Natural killer cell (primary cell): ENCODE results near the gene ZNF205. TPM values are rescaled to one million over a fixed set of nuclear protein-coding genes. Genes with fewer than 3 reads are reported as not detected.

ENCODE experiments used
- ATAC-seq, 3 donors: fragments of 150-1000 bp in 2 of 3; fragments of 200-7000 bp in 1 of 3; cut with Tn5 transposase; 1 replicate in 1 of 3; 2 replicates in 2 of 3; pipeline ENCODE4 v1.10.0; 2021; ENCODE audit warnings: mild to moderate bottlenecking in 2 of 3, moderate library complexity in 2 of 3
- DNase-seq, 2 donors: peaks; one replicate each; pipeline versions ENCODE4 v3.0.0 to v3.0.0-alpha.2; 2013 to 2021; ENCODE audit warnings: mixed read lengths in 1 of 2
- H3K27ac ChIP-seq: one replicate; pipeline ENCODE4 v1.5.1; 2013; ENCODE audit warnings: mild to moderate bottlenecking, low read length
- H3K27me3 ChIP-seq: one replicate; pipeline ENCODE4 v1.6.1; 2013; ENCODE audit warnings: low read length; ENCODE audit not compliant: control insufficient read depth, insufficient read depth
- H3K36me3 ChIP-seq: one replicate; pipeline ENCODE4 v1.6.1; 2013; ENCODE audit warnings: low read length; ENCODE audit not compliant: control insufficient read depth, insufficient read depth
- H3K4me1 ChIP-seq: one replicate; pipeline ENCODE4 v1.6.1; 2013; ENCODE audit warnings: low read length; ENCODE audit not compliant: control insufficient read depth, insufficient read depth
- H3K4me3 ChIP-seq: one replicate; pipeline ENCODE4 v1.5.1; 2013; ENCODE audit warnings: low read length
- H3K9me3 ChIP-seq: one replicate; pipeline ENCODE4 v1.6.1; 2013; ENCODE audit warnings: low read length; ENCODE audit not compliant: control insufficient read depth, insufficient read depth
- H3K27ac Mint-ChIP-seq, 2 donors: one replicate each; pipeline ENCODE4 v1.8.0; 2022; ENCODE audit warnings: mild to moderate bottlenecking in 2 of 2, mixed read lengths in 2 of 2, moderate library complexity in 1 of 2
- H3K27me3 Mint-ChIP-seq, 2 donors: one replicate each; pipeline ENCODE4 v1.8.0; 2022; ENCODE audit warnings: low read depth in 2 of 2, mixed read lengths in 2 of 2
- H3K36me3 Mint-ChIP-seq: one replicate; pipeline ENCODE4 v1.8.0; 2022; ENCODE audit warnings: mixed read lengths
- H3K4me1 Mint-ChIP-seq, 2 donors: one replicate each; pipeline ENCODE4 v1.8.0; 2022; ENCODE audit warnings: mixed read lengths in 2 of 2
- H3K4me3 Mint-ChIP-seq: one replicate; pipeline ENCODE4 v1.8.0; 2022; ENCODE audit warnings: mild to moderate bottlenecking, moderate library complexity, mixed read lengths
- H3K9me3 Mint-ChIP-seq, 2 donors: one replicate each; pipeline ENCODE4 v1.8.0; 2022; ENCODE audit warnings: mixed read lengths in 2 of 2
- WGBS: methylation state at CpG from one replicate; pipeline ENCODE4 v1.1.7; 2013; ENCODE audit warnings: missing lambda C conversion rate; ENCODE audit not compliant: insufficient coverage; 5-methylcytosine and 5-hydroxymethylcytosine counted together
- intact Hi-C: fragments of 100-400 bp; cut with micrococcal nuclease; formaldehyde crosslinking; loops from one replicate; pipeline ENCODE4 v1.14.2; 2022
- total RNA-seq, 4 donors: library from RNA; stranded (reverse); fragments of 120-200 nt in 1 of 4; gene quantifications; one replicate each; pipeline versions ENCODE4 v1.2.3 to v1.2.4, GENCODE V29; 2013 to 2022
- TF ChIP-seq, protein P1 (sequence below): fragments of 200-600 bp; IDR thresholded peaks from one replicate; pipeline ENCODE4 v1.8.0; 2022; ENCODE audit warnings: antibody characterized with exemption

Gene ZNF205
- total RNA-seq, 3 donors from 2014 or later (not counting 1 experiment from before 2014, with no cell fraction given) = 0.16 TPM; not detected in 2

DNA sequence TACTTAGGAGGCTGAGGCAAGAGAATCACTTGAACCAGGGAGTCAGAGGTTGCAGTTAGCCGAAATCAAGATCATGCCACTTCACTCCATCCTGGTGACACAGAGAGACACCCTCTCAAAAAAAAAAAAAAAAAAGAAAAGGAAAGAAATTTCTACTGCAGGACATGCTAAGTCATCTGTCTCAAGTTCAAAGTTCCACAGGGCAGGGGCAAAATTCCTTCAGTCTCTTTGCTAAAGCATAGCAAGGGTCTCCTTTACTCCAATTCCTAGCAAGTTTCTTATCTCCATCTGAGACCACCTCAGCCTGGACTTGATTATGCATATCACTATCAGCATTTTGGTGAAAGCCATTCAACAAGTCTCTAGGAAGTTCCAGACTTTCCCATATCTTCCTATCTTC lies 27.9 kb upstream of the ZNF205 start:
- H3K4me1 Mint-ChIP-seq = peaks cover 49 to 68% of the 10 kb centered on the region in 2 donors
- Histone ChIP-seq H3K9me3 (peaks cover 2% of the 10 kb centered on the region), H3K4me1 (peaks cover 62% of the 10 kb centered on the region), H3K27ac (no peak overlapping the region), H3K27me3 (no peaks in the 10 kb centered on the region), H3K36me3 (no peaks in the 10 kb centered on the region), H3K4me3 (no peak overlapping the region)
- no peaks in the 10 kb centered on the region for H3K9me3 Mint-ChIP-seq
- no peaks in the 10 kb centered on the region for H3K27me3 Mint-ChIP-seq
- ATAC-seq = no peak
- no peak for DNase-seq
- no peak overlapping the region for H3K4me3 Mint-ChIP-seq
- TF ChIP-seq, protein P1, sequence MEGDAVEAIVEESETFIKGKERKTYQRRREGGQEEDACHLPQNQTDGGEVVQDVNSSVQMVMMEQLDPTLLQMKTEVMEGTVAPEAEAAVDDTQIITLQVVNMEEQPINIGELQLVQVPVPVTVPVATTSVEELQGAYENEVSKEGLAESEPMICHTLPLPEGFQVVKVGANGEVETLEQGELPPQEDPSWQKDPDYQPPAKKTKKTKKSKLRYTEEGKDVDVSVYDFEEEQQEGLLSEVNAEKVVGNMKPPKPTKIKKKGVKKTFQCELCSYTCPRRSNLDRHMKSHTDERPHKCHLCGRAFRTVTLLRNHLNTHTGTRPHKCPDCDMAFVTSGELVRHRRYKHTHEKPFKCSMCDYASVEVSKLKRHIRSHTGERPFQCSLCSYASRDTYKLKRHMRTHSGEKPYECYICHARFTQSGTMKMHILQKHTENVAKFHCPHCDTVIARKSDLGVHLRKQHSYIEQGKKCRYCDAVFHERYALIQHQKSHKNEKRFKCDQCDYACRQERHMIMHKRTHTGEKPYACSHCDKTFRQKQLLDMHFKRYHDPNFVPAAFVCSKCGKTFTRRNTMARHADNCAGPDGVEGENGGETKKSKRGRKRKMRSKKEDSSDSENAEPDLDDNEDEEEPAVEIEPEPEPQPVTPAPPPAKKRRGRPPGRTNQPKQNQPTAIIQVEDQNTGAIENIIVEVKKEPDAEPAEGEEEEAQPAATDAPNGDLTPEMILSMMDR = no peak
- intact Hi-C loops = no loop called here
- no peaks in the 10 kb centered on the region for H3K36me3 Mint-ChIP-seq
- peak overlapping the region; percentile 38 to 65 for H3K27ac Mint-ChIP-seq
- WGBS = 100% methylated on average over 1 of the region's 1 CpG

- no peak overlapping the region for H3K27ac ChIP-seq
- no peaks in the 10 kb centered on the region for H3K27me3 Mint-ChIP-seq
- ATAC-seq = no peak
- H3K36me3 ChIP-seq = no peaks in the 10 kb centered on the region
- peak overlapping the region; percentile 8 for H3K4me3 Mint-ChIP-seq
- DNase-seq = no peak
- H3K4me1 ChIP-seq = peaks cover 59% of the 10 kb centered on the region
- H3K27ac Mint-ChIP-seq = peak overlapping the region; percentile 38 to 65
- H3K4me1 Mint-ChIP-seq = peaks cover 43 to 61% of the 10 kb centered on the region in 2 donors
- H3K27me3 ChIP-seq = no peaks in the 10 kb centered on the region
- intact Hi-C loops = no loop called here
- H3K9me3 Mint-ChIP-seq = no peaks in the 10 kb centered on the region
- H3K36me3 Mint-ChIP-seq = no peaks in the 10 kb centered on the region
- WGBS = 96% methylated on average over 6 of the region's 7 CpGs
- peaks cover under 1% of the 10 kb centered on the region for H3K9me3 ChIP-seq
- TF ChIP-seq, protein P1 = no peak
- H3K4me3 ChIP-seq = no peak overlapping the region
These were observed 27.3 kb upstream of the ZNF205 start for GRCh38 chr16:3084969-3085670.

GRCh38 chr16:3085868-3086595 lies 26.4 kb upstream of the ZNF205 start:
- 95% methylated on average over 16 of the region's 17 CpGs for WGBS
- H3K36me3 ChIP-seq = no peaks in the 10 kb centered on the region
- no peaks in the 10 kb centered on the region for H3K9me3 ChIP-seq
- H3K4me3 Mint-ChIP-seq = peak overlapping the region; percentile 63
- ATAC-seq (no peak), DNase-seq (no peak)
- H3K9me3 Mint-ChIP-seq = no peaks in the 10 kb centered on the region
- H3K27ac Mint-ChIP-seq = peak overlapping the region; percentile 65 to 88
- H3K4me3 ChIP-seq = no peak overlapping the region
- H3K4me1 ChIP-seq = peaks cover 57% of the 10 kb centered on the region
- intact Hi-C loops = no loop called here
- no peaks in the 10 kb centered on the region for H3K27me3 Mint-ChIP-seq
- TF ChIP-seq, protein P1 = no peak
- H3K4me1 Mint-ChIP-seq = peaks cover 38 to 56% of the 10 kb centered on the region in 2 donors
- no peaks in the 10 kb centered on the region for H3K27me3 ChIP-seq
- no peak overlapping the region for H3K27ac ChIP-seq
- no peaks in the 10 kb centered on the region for H3K36me3 Mint-ChIP-seq
